Pancreas (tissue), 10 donors: ENCODE results near the gene CLTB. TPM values are rescaled to one million over a fixed set of nuclear protein-coding genes. Genes with fewer than 3 reads are reported as not detected.

ENCODE experiments used
- ATAC-seq, 4 donors: fragments of 200-7000 bp; cut with Tn5 transposase; one replicate each; pipeline versions ENCODE4 v1.8.0 to v1.9.1; 2020; ENCODE audit warnings: mild to moderate bottlenecking in 4 of 4, moderate library complexity in 4 of 4
- DNase-seq, 6 donors: peaks; one replicate each; pipeline ENCODE4 v3.0.0-alpha.2; 2020
- FAIRE-seq: peaks from 2 replicates; lab custom pipeline; 2012; peaks lifted over from hg19 to GRCh38; lab: Jason Lieb, UNC
- H3K27ac ChIP-seq, 4 donors: fragments of 200-600 bp; sonication (generic); 1 replicate in 3 of 4; 2 replicates in 1 of 4; pipeline versions ENCODE4 v1.5.0 to v1.8.0; 2020
- H3K27me3 ChIP-seq, 4 donors: fragments of 200-600 bp; one replicate each; pipeline ENCODE4 v1.8.0; 2021
- H3K36me3 ChIP-seq, 3 donors: fragments of 200-600 bp; sonication (generic) in 1 of 3; one replicate each; pipeline versions ENCODE4 v1.5.0 to v1.8.0; 2020 to 2021
- H3K4me1 ChIP-seq, 3 donors: fragments of 200-600 bp; one replicate each; pipeline ENCODE4 v1.8.0; 2021
- H3K4me3 ChIP-seq, 4 donors: fragments of 200-600 bp; sonication (generic) in 2 of 4; one replicate each; pipeline versions ENCODE4 v1.5.0 to v1.8.0; 2020 to 2021
- H3K9me3 ChIP-seq, 4 donors: fragments of 200-600 bp; one replicate each; pipeline ENCODE4 v1.8.0; 2021
- WGBS, 2 donors: extraction: QIAGEN DNeasy Blood & Tissue Kit; methylation state at CpG; one replicate each; pipeline ENCODE4 v1.1.7; 2013; 5-methylcytosine and 5-hydroxymethylcytosine counted together
- intact Hi-C, 3 donors: fragments of 100-400 bp; cut with DNase I; formaldehyde crosslinking; loops; one replicate each; pipeline versions ENCODE4 v1.11.1 to v1.14.2; 2022
- polyA plus RNA-seq, 2 donors: library from polyadenylated mRNA; stranded (reverse); fragments of 200-250 nt; gene quantifications; one replicate each; pipeline ENCODE4 v1.2.3, GENCODE V29; 2013
- total RNA-seq, 6 donors: library from RNA; stranded (reverse); fragmentation: NEBNext Ultra II Directional in 4 of 6; extraction: Animal tissue kit (Norgen Biotek cat#: 25700) in 4 of 6; gene quantifications; one replicate each; pipeline versions ENCODE4 v1.2.1 to v1.2.4, GENCODE V29; 2021 to 2023
- TF ChIP-seq, protein P1 (sequence below), 4 donors: fragments of 200-600 bp; sonication (generic) in 3 of 4; IDR thresholded peaks; one replicate each; pipeline versions ENCODE4 v1.5.0 to v1.8.0; 2021; ENCODE audit warnings: antibody characterized with exemption in 4 of 4
- donor health status: healthy with polysubstance abuse.
- donor health status: DM: no; HTN: no; CAD: no; lungs with moderate emphysema.
- donor health status: DM: no; HTN: no; CAD: no.
- donor health status: control.
- donor health status: control.
- donor health status: Bipolar disorder and iron deficiency.
- donor health status: DM: yes; HTN: yes; CAD: no.
- donor health status: DM: no; HTN: no; CAD: no.
- donor health status: DM: no; HTN: no; CAD: no.
- donor health status: DM: yes; HTN: yes; CAD: no.

CLTB gene
- total and polyA plus RNA-seq, 8 donors, result 28.6 to 92.0 (median 35.5) TPM

- no peak within 1 kb of the TSS for H3K27ac ChIP-seq
- peak within 1 kb of the TSS; percentile 52 to 83 (median 69) for H3K4me3 ChIP-seq
- intact Hi-C loops, result no loop called here
- peak in 5 of 6 donors; percentile 30 to 81 (median 46) for DNase-seq
- peaks cover 0 to 4% (median 0%) of the 10 kb centered on the region in 3 donors for H3K4me1 ChIP-seq
- H3K36me3 ChIP-seq, result no peaks in the 10 kb centered on the region
- peak in 3 of 4 donors; percentile 2 to 39 (median 7) for ATAC-seq
- FAIRE-seq, result no peak
- no peaks in the 10 kb centered on the region for H3K9me3 ChIP-seq
- H3K27me3 ChIP-seq, result no peaks in the 10 kb centered on the region
- WGBS, 2 donors, result 3 to 6% methylated on average over 64 to 108 of the region's 108 CpGs
- TF ChIP-seq, protein P1, sequence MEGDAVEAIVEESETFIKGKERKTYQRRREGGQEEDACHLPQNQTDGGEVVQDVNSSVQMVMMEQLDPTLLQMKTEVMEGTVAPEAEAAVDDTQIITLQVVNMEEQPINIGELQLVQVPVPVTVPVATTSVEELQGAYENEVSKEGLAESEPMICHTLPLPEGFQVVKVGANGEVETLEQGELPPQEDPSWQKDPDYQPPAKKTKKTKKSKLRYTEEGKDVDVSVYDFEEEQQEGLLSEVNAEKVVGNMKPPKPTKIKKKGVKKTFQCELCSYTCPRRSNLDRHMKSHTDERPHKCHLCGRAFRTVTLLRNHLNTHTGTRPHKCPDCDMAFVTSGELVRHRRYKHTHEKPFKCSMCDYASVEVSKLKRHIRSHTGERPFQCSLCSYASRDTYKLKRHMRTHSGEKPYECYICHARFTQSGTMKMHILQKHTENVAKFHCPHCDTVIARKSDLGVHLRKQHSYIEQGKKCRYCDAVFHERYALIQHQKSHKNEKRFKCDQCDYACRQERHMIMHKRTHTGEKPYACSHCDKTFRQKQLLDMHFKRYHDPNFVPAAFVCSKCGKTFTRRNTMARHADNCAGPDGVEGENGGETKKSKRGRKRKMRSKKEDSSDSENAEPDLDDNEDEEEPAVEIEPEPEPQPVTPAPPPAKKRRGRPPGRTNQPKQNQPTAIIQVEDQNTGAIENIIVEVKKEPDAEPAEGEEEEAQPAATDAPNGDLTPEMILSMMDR (IDR thresholded peaks at IDR 0.05), result no peak
Observed at GRCh38 chr5:176365351-176366231, 50.7 kb downstream of the CLTB start, which contains the start of gene ARL10. Gene ARL10, plus strand, starts transcription at chr5:176365487. Its CDS starts 77 bp downstream, at chr5:176365564.

- intact Hi-C loops, result no loop called here
- FAIRE-seq, result no peak
Observed at GRCh38 chr5:176364765-176365350, 51.5 kb downstream of the CLTB start.

GRCh38 chr5:176362233-176362490 lies 54.2 kb downstream of the CLTB start:
- FAIRE-seq (no peak), DNase-seq (no peak), ATAC-seq (no peak)
- TF ChIP-seq, protein P1 (IDR thresholded peaks at IDR 0.05), result no peak
- 73 to 75% methylated on average over 8 of the region's 8 CpGs for WGBS, 2 donors
- H3K36me3 ChIP-seq, result no peaks in the 10 kb centered on the region
- H3K4me1 ChIP-seq, result peaks cover 0 to 7% (median 4%) of the 10 kb centered on the region in 3 donors
- H3K9me3 ChIP-seq, result no peaks in the 10 kb centered on the region
- no peaks in the 10 kb centered on the region for H3K27me3 ChIP-seq
- peak overlapping the region in 3 of 4 donors; percentile 67 to 97 (median 79) for H3K4me3 ChIP-seq
- intact Hi-C loops, result no loop called here
- peak overlapping the region in 2 of 4 donors; percentile 33 to 81 for H3K27ac ChIP-seq

More at GRCh38 chr5:176364765-176365350, 51.5 kb downstream of the CLTB start:
- peak overlapping the region; percentile 52 to 83 (median 69) for H3K4me3 ChIP-seq
- H3K27ac ChIP-seq, result no peak overlapping the region
- TF ChIP-seq, protein P1 (IDR thresholded peaks at IDR 0.05), result no peak
- H3K4me1 ChIP-seq, result peaks cover 0 to 7% (median 0%) of the 10 kb centered on the region in 3 donors
- DNase-seq (no peak), ATAC-seq (no peak)
- no peaks in the 10 kb centered on the region for H3K27me3 ChIP-seq
- H3K36me3 ChIP-seq, result no peaks in the 10 kb centered on the region
- WGBS, 2 donors, result 27 to 31% methylated on average over 28 of the region's 28 CpGs
- no peaks in the 10 kb centered on the region for H3K9me3 ChIP-seq

GRCh38 chr5:176361437-176362232 lies 54.7 kb downstream of the CLTB start, which contains the start of gene KIAA1191:
Gene KIAA1191, minus strand, starts transcription at chr5:176361764. Its CDS starts 2,256 bp downstream, at chr5:176359508.
- Histone ChIP-seq H3K27me3 (no peaks in the 10 kb centered on the region), H3K36me3 (no peaks in the 10 kb centered on the region), H3K9me3 (no peaks in the 10 kb centered on the region), H3K4me1 (peaks cover 0 to 7% (median 4%) of the 10 kb centered on the region in 3 donors), H3K4me3 (peak within 1 kb of the TSS; percentile 67 to 97 (median 88)), H3K27ac (peak within 1 kb of the TSS; percentile 51 to 81 (median 68))
- FAIRE-seq, result no peak
- peak; percentile 90 to 98 (median 93) for DNase-seq
- ATAC-seq, result peak; percentile 97 to 99 (median 98)
- intact Hi-C loops, result no loop called here
- TF ChIP-seq, protein P1 (IDR thresholded peaks at IDR 0.05), result no peak
- WGBS, 2 donors, result 1 to 2% methylated on average over 49 to 56 of the region's 56 CpGs
